ENCODE data around the gene FSIP1.

DNA sequence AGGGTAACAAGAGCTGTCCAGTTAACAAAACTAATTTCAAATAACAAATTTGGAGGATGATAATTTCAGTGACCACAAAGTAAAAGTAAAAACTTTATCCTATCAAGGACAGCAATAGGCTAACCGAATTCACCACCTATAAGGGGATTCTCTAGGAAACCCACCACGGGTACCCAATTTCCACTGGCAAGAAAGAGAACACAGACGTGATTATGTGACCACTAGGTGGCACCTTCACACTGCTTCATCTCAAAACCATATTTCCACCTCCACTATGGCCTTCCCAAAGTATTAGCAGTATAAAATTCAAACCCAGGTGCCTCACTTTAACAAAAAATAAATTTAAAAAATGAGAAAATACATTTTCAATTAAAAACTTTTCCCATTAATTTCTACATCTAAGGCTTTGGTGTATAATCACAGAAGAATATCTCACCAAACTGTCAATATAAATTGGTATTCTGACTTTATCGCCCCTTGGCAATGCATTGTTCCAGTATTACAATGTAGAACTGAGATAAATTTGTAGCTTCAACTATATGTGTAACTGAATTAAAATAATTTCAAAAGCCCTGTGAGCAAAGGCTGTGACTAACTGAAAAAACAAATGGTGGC is 96.5 kb downstream of the FSIP1 start:
- TF ChIP-seq, protein P1, sequence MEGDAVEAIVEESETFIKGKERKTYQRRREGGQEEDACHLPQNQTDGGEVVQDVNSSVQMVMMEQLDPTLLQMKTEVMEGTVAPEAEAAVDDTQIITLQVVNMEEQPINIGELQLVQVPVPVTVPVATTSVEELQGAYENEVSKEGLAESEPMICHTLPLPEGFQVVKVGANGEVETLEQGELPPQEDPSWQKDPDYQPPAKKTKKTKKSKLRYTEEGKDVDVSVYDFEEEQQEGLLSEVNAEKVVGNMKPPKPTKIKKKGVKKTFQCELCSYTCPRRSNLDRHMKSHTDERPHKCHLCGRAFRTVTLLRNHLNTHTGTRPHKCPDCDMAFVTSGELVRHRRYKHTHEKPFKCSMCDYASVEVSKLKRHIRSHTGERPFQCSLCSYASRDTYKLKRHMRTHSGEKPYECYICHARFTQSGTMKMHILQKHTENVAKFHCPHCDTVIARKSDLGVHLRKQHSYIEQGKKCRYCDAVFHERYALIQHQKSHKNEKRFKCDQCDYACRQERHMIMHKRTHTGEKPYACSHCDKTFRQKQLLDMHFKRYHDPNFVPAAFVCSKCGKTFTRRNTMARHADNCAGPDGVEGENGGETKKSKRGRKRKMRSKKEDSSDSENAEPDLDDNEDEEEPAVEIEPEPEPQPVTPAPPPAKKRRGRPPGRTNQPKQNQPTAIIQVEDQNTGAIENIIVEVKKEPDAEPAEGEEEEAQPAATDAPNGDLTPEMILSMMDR (IDR thresholded peaks at IDR 0.05) = peak; percentile 73 to 84 (median 78)
- TF ChIP-seq POLR2A (IDR thresholded peaks at IDR 0.05) = no peak
